Measurements from ENCODE around the gene AFF3. TPM values are rescaled to one million over a fixed set of nuclear protein-coding genes. Genes with fewer than 3 reads are reported as not detected.

Gene AFF3
- total and polyA plus RNA-seq, 8 donors, result 16.4 to 42.0 (median 21.4) TPM

GRCh38 chr2:99621774-99622173 is 520.6 kb downstream of the AFF3 start:
- H3K4me3 ChIP-seq, result no peak overlapping the region
- intact Hi-C loops (cut with DNase I), result no loop called here
- no peak overlapping the region for H3K27ac ChIP-seq
- H3K27me3 ChIP-seq, result no peaks in the 10 kb centered on the region
- H3K4me1 ChIP-seq, result no peaks in the 10 kb centered on the region
- TF ChIP-seq CTCF (IDR thresholded peaks at IDR 0.05), result no peak
- no peaks in the 10 kb centered on the region for H3K36me3 ChIP-seq
- ATAC-seq, result no peak
- H3K9me3 ChIP-seq, result no peaks in the 10 kb centered on the region
- no peak for DNase-seq

GRCh38 chr2:99621106-99621505 is 521.3 kb downstream of the AFF3 start:
- no peak for TF ChIP-seq CTCF (IDR thresholded peaks at IDR 0.05)
- no peak overlapping the region for H3K4me3 ChIP-seq
- peak; percentile 37 for ATAC-seq
- DNase-seq, result peak in 1 of 4 donors; percentile 40
- H3K36me3 ChIP-seq, result no peaks in the 10 kb centered on the region
- intact Hi-C loops (cut with DNase I), result no loop called here
- no peaks in the 10 kb centered on the region for H3K27me3 ChIP-seq
- no peak overlapping the region for H3K27ac ChIP-seq
- H3K9me3 ChIP-seq, result no peaks in the 10 kb centered on the region
- no peaks in the 10 kb centered on the region for H3K4me1 ChIP-seq

- Histone ChIP-seq H3K36me3 (no peaks in the 10 kb centered on the region), H3K4me1 (no peaks in the 10 kb centered on the region), H3K4me3 (no peak overlapping the region), H3K27me3 (no peaks in the 10 kb centered on the region), H3K27ac (no peak overlapping the region), H3K9me3 (no peaks in the 10 kb centered on the region)
- intact Hi-C loops (cut with DNase I), result no loop called here
- ATAC-seq (no peak), DNase-seq (no peak)
- TF ChIP-seq CTCF (IDR thresholded peaks at IDR 0.05), result no peak
These were observed 523.2 kb downstream of the AFF3 start for GRCh38 chr2:99619151-99619550.

GRCh38 chr2:99618579-99619097 is 523.8 kb downstream of the AFF3 start:
- Histone ChIP-seq H3K27ac (no peak overlapping the region), H3K27me3 (no peaks in the 10 kb centered on the region), H3K9me3 (no peaks in the 10 kb centered on the region), H3K4me3 (no peak overlapping the region), H3K4me1 (no peaks in the 10 kb centered on the region), H3K36me3 (no peaks in the 10 kb centered on the region)
- TF ChIP-seq CTCF (IDR thresholded peaks at IDR 0.05), result no peak
- ATAC-seq, result no peak
- DNase-seq, result no peak
- intact Hi-C loops (cut with DNase I), result no loop called here

- ATAC-seq (no peak), DNase-seq (no peak)
- no peak for TF ChIP-seq CTCF (IDR thresholded peaks at IDR 0.05)
- Histone ChIP-seq H3K9me3 (no peaks in the 10 kb centered on the region), H3K4me1 (no peaks in the 10 kb centered on the region), H3K4me3 (no peak overlapping the region), H3K36me3 (no peaks in the 10 kb centered on the region), H3K27me3 (no peaks in the 10 kb centered on the region), H3K27ac (no peak overlapping the region)
- intact Hi-C loops (cut with DNase I), result no loop called here
These were observed 524.6 kb downstream of the AFF3 start for GRCh38 chr2:99617811-99618210.

All from left lung (tissue), 10 donors.